AG09309 (cell line): Measurements from ENCODE around the gene TRAM2.

Experiments
- DNase-seq: peaks from one replicate; pipeline ENCODE4 v3.0.0-alpha.2; 2010; ENCODE audit warnings: low read depth
- H3K4me3 ChIP-seq: 2 replicates; pipeline ENCODE4 v1.5.1; 2011; ENCODE audit warnings: mild to moderate bottlenecking, low read depth, low read length, moderate library complexity; ENCODE audit not compliant: control insufficient read depth
- TF ChIP-seq, protein P1 (sequence below): IDR thresholded peaks from 2 replicates; pipeline ENCODE4 v1.5.1; 2011; ENCODE audit warnings: mild to moderate bottlenecking, low read depth, low read length, inconsistent platforms; ENCODE audit not compliant: insufficient read depth, control insufficient read depth; ENCODE audit errors: missing control alignments

Gene TRAM2

GRCh38 chr6:52595000-52595795 is 18.3 kb upstream of the TRAM2 start:
- peak overlapping the region; percentile 19 for H3K4me3 ChIP-seq
- TF ChIP-seq, protein P1, sequence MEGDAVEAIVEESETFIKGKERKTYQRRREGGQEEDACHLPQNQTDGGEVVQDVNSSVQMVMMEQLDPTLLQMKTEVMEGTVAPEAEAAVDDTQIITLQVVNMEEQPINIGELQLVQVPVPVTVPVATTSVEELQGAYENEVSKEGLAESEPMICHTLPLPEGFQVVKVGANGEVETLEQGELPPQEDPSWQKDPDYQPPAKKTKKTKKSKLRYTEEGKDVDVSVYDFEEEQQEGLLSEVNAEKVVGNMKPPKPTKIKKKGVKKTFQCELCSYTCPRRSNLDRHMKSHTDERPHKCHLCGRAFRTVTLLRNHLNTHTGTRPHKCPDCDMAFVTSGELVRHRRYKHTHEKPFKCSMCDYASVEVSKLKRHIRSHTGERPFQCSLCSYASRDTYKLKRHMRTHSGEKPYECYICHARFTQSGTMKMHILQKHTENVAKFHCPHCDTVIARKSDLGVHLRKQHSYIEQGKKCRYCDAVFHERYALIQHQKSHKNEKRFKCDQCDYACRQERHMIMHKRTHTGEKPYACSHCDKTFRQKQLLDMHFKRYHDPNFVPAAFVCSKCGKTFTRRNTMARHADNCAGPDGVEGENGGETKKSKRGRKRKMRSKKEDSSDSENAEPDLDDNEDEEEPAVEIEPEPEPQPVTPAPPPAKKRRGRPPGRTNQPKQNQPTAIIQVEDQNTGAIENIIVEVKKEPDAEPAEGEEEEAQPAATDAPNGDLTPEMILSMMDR, result no peak
- DNase-seq, result no peak

- DNase-seq, result no peak
- TF ChIP-seq, protein P1, result no peak
- no peak overlapping the region for H3K4me3 ChIP-seq
Measured at GRCh38 chr6:52594221-52594620, 17.4 kb upstream of the TRAM2 start.

GRCh38 chr6:52591832-52592231 is 15.0 kb upstream of the TRAM2 start:
- no peak for DNase-seq
- TF ChIP-seq, protein P1, result no peak
- H3K4me3 ChIP-seq, result no peak overlapping the region

GRCh38 chr6:52590152-52590891 is 13.5 kb upstream of the TRAM2 start:
- TF ChIP-seq, protein P1, result peak; percentile 22
- DNase-seq, result no peak

DNA sequence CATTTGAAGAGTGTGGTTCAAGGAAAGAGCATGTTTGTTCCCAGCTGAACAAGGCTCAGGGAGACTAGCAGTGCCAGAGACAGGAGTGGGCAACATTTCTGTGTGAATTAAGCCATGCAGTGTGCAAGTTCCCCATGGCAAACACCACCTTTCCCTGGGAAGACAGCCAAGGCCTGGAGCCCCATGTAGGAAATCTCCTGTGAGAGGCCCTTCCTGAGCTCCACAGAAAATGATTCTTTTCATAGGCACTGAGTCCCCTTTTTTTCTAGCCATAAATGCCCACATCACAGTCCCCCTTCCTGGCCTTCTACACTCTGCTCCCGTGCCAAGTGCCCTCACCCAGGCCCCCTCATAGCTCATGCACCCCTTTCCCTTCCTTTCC is 11.8 kb upstream of the TRAM2 start:
- DNase-seq, result no peak
- H3K4me3 ChIP-seq, result no peak overlapping the region
- TF ChIP-seq, protein P1, result no peak

More at GRCh38 chr6:52590152-52590891, 13.5 kb upstream of the TRAM2 start:
- H3K4me3 ChIP-seq, result no peak overlapping the region

GRCh38 chr6:52588087-52588709 is 11.3 kb upstream of the TRAM2 start:
- DNase-seq, result no peak
- no peak overlapping the region for H3K4me3 ChIP-seq
- TF ChIP-seq, protein P1, result no peak
